Parathyroid adenoma (tissue), 2 donors: ENCODE results near the gene ICAM1.
"Not testable (repeated sequence)": the region's sequence is repeated elsewhere in the genome, so short reads cannot be mapped to it uniquely, and the experiment has no call there.

Source experiments
- H2AFZ ChIP-seq: fragments of 300-600 bp; sonication (generic); one replicate; pipeline ENCODE4 v1.7.0; 2017; ENCODE audit warnings: antibody characterized with exemption, mild to moderate bottlenecking
- H3K27ac ChIP-seq: fragments of 300-600 bp; sonication (generic); one replicate; pipeline ENCODE4 v1.7.0; 2017
- H3K27me3 ChIP-seq: fragments of 300-600 bp; sonication (generic); one replicate; pipeline ENCODE4 v1.7.0; 2017; ENCODE audit warnings: low read length; ENCODE audit not compliant: control insufficient read depth, insufficient read depth
- H3K36me3 ChIP-seq: fragments of 300-600 bp; sonication (generic); one replicate; pipeline ENCODE4 v1.7.0; 2017; ENCODE audit warnings: low read length; ENCODE audit not compliant: control insufficient read depth, insufficient read depth
- H3K4me1 ChIP-seq: fragments of 300-600 bp; sonication (generic); one replicate; pipeline ENCODE4 v1.7.0; 2017; ENCODE audit warnings: control low read depth
- H3K4me2 ChIP-seq: fragments of 300-600 bp; sonication (generic); one replicate; pipeline ENCODE4 v1.7.0; 2017; ENCODE audit warnings: low read length
- H3K4me3 ChIP-seq: fragments of 300-600 bp; sonication (generic); one replicate; pipeline ENCODE4 v1.7.0; 2017; ENCODE audit warnings: low read depth, low read length
- H3K79me2 ChIP-seq: fragments of 300-600 bp; sonication (generic); one replicate; pipeline ENCODE4 v1.7.0; 2017; ENCODE audit warnings: control low read depth
- H3K9ac ChIP-seq: fragments of 300-600 bp; sonication (generic); one replicate; pipeline ENCODE4 v1.7.0; 2017; ENCODE audit warnings: mild to moderate bottlenecking
- H3K9me3 ChIP-seq: fragments of 300-600 bp; sonication (generic); one replicate; pipeline ENCODE4 v1.7.0; 2017; ENCODE audit warnings: low read length; ENCODE audit not compliant: control insufficient read depth
- CTCF ChIP-seq: fragments of 300-600 bp; sonication (generic); IDR thresholded peaks from one replicate; pipeline ENCODE4 v1.7.0; 2017; ENCODE audit warnings: antibody characterized with exemption, mild to moderate bottlenecking
- donor health status: primary hyperparathyroidism.

The ICAM1 gene

GRCh38 chr19:10279737-10280442, 9.0 kb downstream of the ICAM1 start:
- Histone ChIP-seq H3K9ac (no peak overlapping the region), H3K4me2 (no peak overlapping the region), H3K4me1 (no peaks in the 10 kb centered on the region), H3K27me3 (no peaks in the 10 kb centered on the region), H3K4me3 (no peak overlapping the region), H3K79me2 (no peaks in the 10 kb centered on the region), H3K27ac (no peak overlapping the region), H2AFZ (no peak overlapping the region), H3K9me3 (no peaks in the 10 kb centered on the region), H3K36me3 (no peaks in the 10 kb centered on the region)
- TF ChIP-seq CTCF: no peak

DNA sequence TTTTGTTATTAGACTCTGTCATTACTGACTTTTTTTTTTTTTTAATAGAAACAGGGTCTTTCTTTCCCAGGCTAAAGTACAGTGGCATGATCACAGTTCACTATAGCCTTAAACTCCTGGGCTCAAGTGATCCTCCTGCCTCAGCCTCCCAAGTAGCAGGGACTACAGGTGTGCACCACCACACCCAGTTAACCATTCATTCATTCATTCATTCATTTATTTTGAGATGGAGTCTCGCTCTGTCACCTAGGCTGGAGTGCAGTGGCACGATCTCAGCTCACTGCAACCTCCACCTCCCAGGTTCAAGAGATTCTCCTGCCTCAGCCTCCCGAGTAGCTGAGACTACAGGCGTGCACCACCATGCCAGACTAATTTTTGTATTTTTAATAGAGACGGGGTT, 11.1 kb downstream of the ICAM1 start:
- H3K36me3 ChIP-seq, H3K4me1 ChIP-seq, H3K79me2 ChIP-seq, H3K9me3 ChIP-seq, H3K4me3 ChIP-seq, H3K27me3 ChIP-seq, H3K4me2 ChIP-seq, H2AFZ ChIP-seq, H3K27ac ChIP-seq, H3K9ac ChIP-seq: not testable (repeated sequence)

GRCh38 chr19:10283301-10284064, 12.6 kb downstream of the ICAM1 start:
- Histone ChIP-seq H3K4me1 (no peaks in the 10 kb centered on the region), H3K27me3 (no peaks in the 10 kb centered on the region), H3K36me3 (no peaks in the 10 kb centered on the region)

DNA sequence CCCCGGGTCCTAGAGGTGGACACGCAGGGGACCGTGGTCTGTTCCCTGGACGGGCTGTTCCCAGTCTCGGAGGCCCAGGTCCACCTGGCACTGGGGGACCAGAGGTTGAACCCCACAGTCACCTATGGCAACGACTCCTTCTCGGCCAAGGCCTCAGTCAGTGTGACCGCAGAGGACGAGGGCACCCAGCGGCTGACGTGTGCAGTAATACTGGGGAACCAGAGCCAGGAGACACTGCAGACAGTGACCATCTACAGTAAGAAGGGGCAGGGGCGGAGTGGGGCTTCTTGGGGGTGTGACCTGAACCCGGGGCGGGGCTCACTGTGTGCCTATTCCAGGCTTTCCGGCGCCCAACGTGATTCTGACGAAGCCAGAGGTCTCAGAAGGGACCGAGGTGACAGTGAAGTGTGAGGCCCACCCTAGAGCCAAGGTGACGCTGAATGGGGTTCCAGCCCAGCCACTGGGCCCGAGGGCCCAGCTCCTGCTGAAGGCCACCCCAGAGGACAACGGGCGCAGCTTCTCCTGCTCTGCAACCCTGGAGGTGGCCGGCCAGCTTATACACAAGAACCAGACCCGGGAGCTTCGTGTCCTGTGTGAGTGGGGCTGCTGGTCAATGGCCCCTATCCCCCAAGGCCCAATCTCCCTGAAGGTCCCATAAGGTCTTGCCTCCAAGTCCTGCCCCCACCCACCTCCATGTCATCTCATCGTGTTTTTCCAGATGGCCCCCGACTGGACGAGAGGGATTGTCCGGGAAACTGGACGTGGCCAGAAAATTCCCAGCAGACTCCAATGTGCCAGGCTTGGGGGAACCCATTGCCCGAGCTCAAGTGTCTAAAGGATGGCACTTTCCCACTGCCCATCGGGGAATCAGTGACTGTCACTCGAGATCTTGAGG, 13.4 kb downstream of the ICAM1 start:
- Histone ChIP-seq H3K79me2 (no peaks in the 10 kb centered on the region), H3K4me1 (peaks cover 1% of the 10 kb centered on the region), H3K27ac (no peak overlapping the region), H3K36me3 (no peaks in the 10 kb centered on the region), H3K9me3 (no peaks in the 10 kb centered on the region), H3K4me3 (no peak overlapping the region), H2AFZ (no peak overlapping the region), H3K27me3 (no peaks in the 10 kb centered on the region), H3K9ac (no peak overlapping the region), H3K4me2 (no peak overlapping the region)
- no peak for TF ChIP-seq CTCF

More at GRCh38 chr19:10283301-10284064, 12.6 kb downstream of the ICAM1 start:
- no peak overlapping the region for H3K4me2 ChIP-seq
- no peak overlapping the region for H2AFZ ChIP-seq
- no peaks in the 10 kb centered on the region for H3K9me3 ChIP-seq
- no peaks in the 10 kb centered on the region for H3K79me2 ChIP-seq
- no peak overlapping the region for H3K27ac ChIP-seq
- no peak overlapping the region for H3K9ac ChIP-seq
- H3K4me3 ChIP-seq: no peak overlapping the region
- no peak for TF ChIP-seq CTCF

GRCh38 chr19:10284960-10285278, 14.0 kb downstream of the ICAM1 start:
- Histone ChIP-seq H3K27me3 (no peaks in the 10 kb centered on the region), H2AFZ (no peak overlapping the region), H3K4me3 (no peak overlapping the region), H3K9ac (no peak overlapping the region), H3K4me1 (peaks cover 3% of the 10 kb centered on the region), H3K36me3 (no peaks in the 10 kb centered on the region), H3K4me2 (no peak overlapping the region), H3K79me2 (no peaks in the 10 kb centered on the region), H3K27ac (no peak overlapping the region), H3K9me3 (no peaks in the 10 kb centered on the region)
- TF ChIP-seq CTCF: no peak
